Activated CD4-positive, alpha-beta memory T cell treated with anti-CD3 and anti-CD28 coated beads for 36 hours (primary cell): ENCODE results near the gene XYLT1. TPM values are rescaled to one million over a fixed set of nuclear protein-coding genes. Genes with fewer than 3 reads are reported as not detected.

Source experiments
- CTCF ChIA-PET: fragments of 350-600 bp; sonication (Branson Sonifier 250); formaldehyde crosslinking; loops from one replicate; lab custom pipeline; 2021; ENCODE audit warnings: antibody characterized with exemption, inconsistent platforms; lab: Charles Lee
- POLR2A ChIA-PET: fragments of 350-600 bp; sonication (Branson Sonifier 250); formaldehyde crosslinking; loops from one replicate; lab custom pipeline; 2021; ENCODE audit warnings: antibody characterized with exemption; lab: Charles Lee
- DNase-seq: peaks from one replicate; pipeline ENCODE4 v3.0.0-alpha.2; 2020
- H3K27ac Mint-ChIP-seq: one replicate; pipeline ENCODE4 v1.8.0; 2021; ENCODE audit warnings: mixed read lengths
- H3K27me3 Mint-ChIP-seq: one replicate; pipeline ENCODE4 v1.8.0; 2021; ENCODE audit warnings: mixed read lengths
- H3K36me3 Mint-ChIP-seq: one replicate; pipeline ENCODE4 v1.8.0; 2021; ENCODE audit warnings: mixed read lengths
- H3K4me1 Mint-ChIP-seq: one replicate; pipeline ENCODE4 v1.8.0; 2021; ENCODE audit warnings: low read depth, mixed read lengths
- H3K4me3 Mint-ChIP-seq: one replicate; pipeline ENCODE4 v1.8.0; 2021; ENCODE audit warnings: mild to moderate bottlenecking, mixed read lengths
- H3K9me3 Mint-ChIP-seq: one replicate; pipeline ENCODE4 v1.8.0; 2021; ENCODE audit warnings: mixed read lengths
- intact Hi-C: fragments of 100-400 bp; cut with micrococcal nuclease; formaldehyde crosslinking; loops from one replicate; pipeline ENCODE4 v1.15.1; 2023
- total RNA-seq, 2 experiments: library from RNA; stranded (reverse); gene quantifications; one replicate each; pipeline ENCODE4 v1.2.3, GENCODE V29; 2021

The XYLT1 gene
- total RNA-seq, 2 experiments from 2014 or later: 6.2 to 6.8 TPM

DNA sequence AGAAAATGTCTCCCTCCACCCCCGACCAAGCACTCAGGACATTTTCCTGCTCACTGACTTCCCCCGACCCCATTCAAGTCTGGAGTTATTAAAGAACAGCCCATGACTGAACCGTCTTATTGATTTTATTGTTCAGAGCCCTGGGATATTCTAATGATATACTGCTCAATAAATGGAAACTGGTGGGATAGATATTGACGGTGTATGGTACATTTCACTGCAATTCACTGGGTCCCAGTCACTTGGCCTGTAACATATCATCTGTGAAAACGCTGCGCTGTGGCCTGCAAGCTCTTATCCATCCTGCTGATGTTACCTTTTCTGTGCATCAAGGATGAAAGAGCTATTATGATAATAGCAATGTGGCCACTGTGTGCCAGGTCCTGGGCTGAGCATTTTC, 258.2 kb downstream of the XYLT1 start:
- H3K36me3 Mint-ChIP-seq: peaks cover 12% of the 10 kb centered on the region
- DNase-seq: no peak
- no peaks in the 10 kb centered on the region for H3K27me3 Mint-ChIP-seq
- H3K27ac Mint-ChIP-seq: no peak overlapping the region
- POLR2A ChIA-PET: no interaction called here
- CTCF ChIA-PET: interaction anchor here (0.7 to 1.0 kb wide), 2 partner anchors 90 to 207 kb away, joined by 3 read pairs; no protein-coding TSS in a partner anchor
- H3K9me3 Mint-ChIP-seq: peaks cover 11% of the 10 kb centered on the region
- H3K4me3 Mint-ChIP-seq: no peak overlapping the region
- H3K4me1 Mint-ChIP-seq: peaks cover 6% of the 10 kb centered on the region
- intact Hi-C loops: loop anchor here (5.0 to 10.0 kb wide), 2 partner anchors 152 to 260 kb away; partner anchors contain the start of gene XYLT1

GRCh38 chr16:17211797-17212196, 259.0 kb downstream of the XYLT1 start:
- intact Hi-C loops: loop anchor here (5.0 to 10.0 kb wide), 2 partner anchors 153 to 261 kb away; partner anchors contain the start of gene XYLT1
- H3K4me1 Mint-ChIP-seq: peaks cover 6% of the 10 kb centered on the region
- peaks cover 11% of the 10 kb centered on the region for H3K9me3 Mint-ChIP-seq
- no peak overlapping the region for H3K4me3 Mint-ChIP-seq
- peaks cover 12% of the 10 kb centered on the region for H3K36me3 Mint-ChIP-seq
- H3K27ac Mint-ChIP-seq: no peak overlapping the region
- H3K27me3 Mint-ChIP-seq: no peaks in the 10 kb centered on the region
- CTCF ChIA-PET: interaction anchor here (0.7 to 1.0 kb wide), 2 partner anchors 91 to 208 kb away, joined by 3 read pairs; no protein-coding TSS in a partner anchor
- POLR2A ChIA-PET: no interaction called here
- peak; percentile 43 for DNase-seq

DNA sequence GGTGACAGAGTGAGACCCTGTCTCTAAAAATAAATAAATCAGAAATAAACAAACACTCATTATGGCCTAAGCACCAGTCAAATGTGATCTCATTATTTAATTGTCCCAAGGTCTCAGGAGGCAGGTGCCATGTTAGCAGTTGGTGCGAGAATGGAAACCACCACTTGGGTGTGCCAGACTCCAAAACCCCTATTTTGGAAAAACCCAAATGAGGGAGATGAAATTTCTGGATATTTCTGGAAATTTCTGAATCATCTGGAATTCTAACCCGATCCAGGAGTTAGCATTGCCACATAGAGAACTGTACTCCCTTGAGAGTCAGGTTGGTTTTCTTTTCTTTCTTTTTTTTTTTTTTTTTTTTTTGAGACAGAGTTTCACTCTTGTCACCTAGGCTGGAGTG, 264.0 kb downstream of the XYLT1 start:
- Mint-ChIP-seq H3K36me3 (no peaks in the 10 kb centered on the region), H3K4me3 (no peak overlapping the region), H3K27ac (no peak overlapping the region), H3K27me3 (no peaks in the 10 kb centered on the region), H3K9me3 (no peaks in the 10 kb centered on the region), H3K4me1 (no peaks in the 10 kb centered on the region)
- intact Hi-C loops: no loop called here
- DNase-seq: no peak
- ChIA-PET POLR2A (no interaction called here), CTCF (no interaction called here)

DNA sequence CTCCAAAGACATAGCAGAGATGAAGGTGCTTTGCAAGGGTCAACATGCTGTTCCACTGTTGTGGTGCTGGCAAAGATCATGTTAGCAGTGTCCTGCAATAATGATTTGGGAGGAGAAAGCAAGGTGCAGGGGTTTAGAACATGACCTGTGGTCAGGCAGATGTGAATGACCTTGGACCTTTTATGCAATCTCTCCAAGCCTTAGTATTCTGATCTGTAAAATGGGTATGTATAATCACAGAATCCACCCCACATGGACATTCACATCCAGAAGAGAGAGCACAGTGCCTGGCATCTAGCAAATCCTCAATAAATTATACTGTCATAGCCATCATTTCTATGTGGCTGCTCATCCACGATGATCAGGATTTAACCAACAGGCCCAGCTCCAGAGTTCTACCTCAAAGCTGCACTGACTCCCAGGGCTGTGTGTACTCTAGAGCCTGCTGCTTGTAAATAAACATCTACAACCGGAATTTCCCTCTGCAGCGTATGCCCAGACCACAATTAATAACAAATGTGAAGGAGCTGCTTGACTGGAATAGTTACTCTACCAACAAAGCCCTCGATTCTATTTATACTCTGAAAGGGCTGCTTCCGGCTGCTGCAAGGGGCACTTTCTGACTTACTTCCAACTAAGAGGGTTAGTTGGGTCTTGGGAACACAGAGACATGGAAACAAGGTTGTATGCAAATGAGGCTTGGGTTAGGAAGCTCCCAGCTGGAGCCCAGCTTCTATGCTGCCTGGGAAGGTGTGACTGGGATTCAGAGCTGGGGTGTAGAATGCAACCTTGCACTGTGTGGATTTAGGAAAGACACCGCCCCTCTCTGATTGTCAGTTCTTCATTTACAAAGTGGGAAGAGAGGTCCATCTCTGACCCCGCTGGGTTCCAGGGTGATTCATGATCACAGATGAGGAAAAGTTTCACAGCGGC, 265.2 kb downstream of the XYLT1 start:
- CTCF ChIA-PET: interaction anchor here (1.4 to 1.7 kb wide), 2 partner anchors 11 to 12 kb away, joined by 4 to 5 read pairs; no protein-coding TSS in a partner anchor

GRCh38 chr16:17204644-17205043, 266.1 kb downstream of the XYLT1 start:
- Mint-ChIP-seq H3K36me3 (no peaks in the 10 kb centered on the region), H3K4me1 (no peaks in the 10 kb centered on the region), H3K27me3 (no peaks in the 10 kb centered on the region), H3K9me3 (no peaks in the 10 kb centered on the region), H3K4me3 (no peak overlapping the region), H3K27ac (no peak overlapping the region)
- CTCF ChIA-PET: interaction anchor here (1.4 to 1.7 kb wide), 2 partner anchors 10 to 11 kb away, joined by 4 to 5 read pairs; no protein-coding TSS in a partner anchor
- POLR2A ChIA-PET: no interaction called here
- intact Hi-C loops: no loop called here
- DNase-seq: no peak

More for the DNA sequence above, 265.2 kb downstream of the XYLT1 start:
- Mint-ChIP-seq H3K4me3 (no peak overlapping the region), H3K27ac (no peak overlapping the region), H3K9me3 (no peaks in the 10 kb centered on the region), H3K4me1 (no peaks in the 10 kb centered on the region), H3K36me3 (no peaks in the 10 kb centered on the region), H3K27me3 (no peaks in the 10 kb centered on the region)
- DNase-seq: no peak
- intact Hi-C loops: no loop called here
- POLR2A ChIA-PET: no interaction called here

GRCh38 chr16:17204206-17204605, 266.6 kb downstream of the XYLT1 start:
- DNase-seq: no peak
- intact Hi-C loops: no loop called here
- Mint-ChIP-seq H3K27me3 (no peaks in the 10 kb centered on the region), H3K27ac (no peak overlapping the region), H3K36me3 (peaks cover 3% of the 10 kb centered on the region), H3K4me3 (no peak overlapping the region), H3K9me3 (no peaks in the 10 kb centered on the region), H3K4me1 (no peaks in the 10 kb centered on the region)
- POLR2A ChIA-PET: no interaction called here
- CTCF ChIA-PET: interaction anchor here (1.4 kb wide), 1 partner anchor 10 kb away, joined by 5 read pairs; no protein-coding TSS in a partner anchor

DNA sequence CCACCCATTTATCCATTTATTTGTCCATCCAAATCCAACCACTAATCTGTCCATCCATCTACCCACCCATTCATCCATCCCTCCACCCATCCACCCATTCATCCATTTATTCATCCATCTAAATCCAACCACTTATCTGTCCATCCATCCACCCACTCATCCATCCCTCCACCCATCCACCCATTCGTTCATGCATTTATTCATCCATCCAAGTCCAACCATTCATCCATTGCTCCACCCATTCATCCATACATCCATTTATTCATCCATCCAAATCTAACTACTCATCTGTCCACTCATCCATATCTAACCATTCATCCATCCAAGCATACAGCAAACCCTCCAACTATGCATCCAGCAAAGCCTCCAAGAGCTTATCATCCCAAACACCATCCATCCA, 267.3 kb downstream of the XYLT1 start:
- Mint-ChIP-seq H3K4me1 (no peaks in the 10 kb centered on the region), H3K9me3 (no peaks in the 10 kb centered on the region), H3K4me3 (no peak overlapping the region), H3K36me3 (peaks cover 3% of the 10 kb centered on the region), H3K27ac (no peak overlapping the region), H3K27me3 (no peaks in the 10 kb centered on the region)
- intact Hi-C loops: no loop called here
- ChIA-PET POLR2A (no interaction called here), CTCF (no interaction called here)
- no peak for DNase-seq

- Mint-ChIP-seq H3K4me3 (no peak overlapping the region), H3K9me3 (no peaks in the 10 kb centered on the region), H3K27me3 (no peaks in the 10 kb centered on the region), H3K27ac (no peak overlapping the region), H3K4me1 (no peaks in the 10 kb centered on the region), H3K36me3 (peaks cover 8% of the 10 kb centered on the region)
- intact Hi-C loops: no loop called here
- CTCF ChIA-PET: no interaction called here
- DNase-seq: no peak
- POLR2A ChIA-PET: no interaction called here
These were observed 271.6 kb downstream of the XYLT1 start for GRCh38 chr16:17199135-17199534.

DNA sequence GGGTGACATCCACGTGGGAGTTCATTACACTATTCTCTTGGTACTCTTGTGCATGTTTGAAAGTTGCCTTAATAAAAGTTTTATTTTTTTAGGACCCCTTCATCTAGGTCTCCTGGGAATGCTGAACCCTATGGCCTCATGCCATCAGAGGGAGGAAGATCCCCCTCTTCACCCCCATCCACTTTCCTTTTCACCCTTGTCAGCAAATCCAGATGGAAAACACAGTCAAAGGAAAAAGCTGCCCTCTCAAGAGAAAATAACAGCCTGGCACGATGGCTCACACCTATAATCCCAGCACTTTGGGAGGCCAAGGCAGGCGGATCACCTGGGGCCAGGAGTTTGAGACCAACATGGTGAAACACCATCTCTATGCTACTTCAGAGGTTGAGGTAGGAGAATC, 274.2 kb downstream of the XYLT1 start:
- DNase-seq: no peak
- H3K36me3 Mint-ChIP-seq: peaks cover 11% of the 10 kb centered on the region
- H3K27ac Mint-ChIP-seq: no peak overlapping the region
- CTCF ChIA-PET: no interaction called here
- H3K4me3 Mint-ChIP-seq: no peak overlapping the region
- no peaks in the 10 kb centered on the region for H3K27me3 Mint-ChIP-seq
- POLR2A ChIA-PET: no interaction called here
- no peaks in the 10 kb centered on the region for H3K4me1 Mint-ChIP-seq
- intact Hi-C loops: no loop called here
- H3K9me3 Mint-ChIP-seq: no peaks in the 10 kb centered on the region

DNA sequence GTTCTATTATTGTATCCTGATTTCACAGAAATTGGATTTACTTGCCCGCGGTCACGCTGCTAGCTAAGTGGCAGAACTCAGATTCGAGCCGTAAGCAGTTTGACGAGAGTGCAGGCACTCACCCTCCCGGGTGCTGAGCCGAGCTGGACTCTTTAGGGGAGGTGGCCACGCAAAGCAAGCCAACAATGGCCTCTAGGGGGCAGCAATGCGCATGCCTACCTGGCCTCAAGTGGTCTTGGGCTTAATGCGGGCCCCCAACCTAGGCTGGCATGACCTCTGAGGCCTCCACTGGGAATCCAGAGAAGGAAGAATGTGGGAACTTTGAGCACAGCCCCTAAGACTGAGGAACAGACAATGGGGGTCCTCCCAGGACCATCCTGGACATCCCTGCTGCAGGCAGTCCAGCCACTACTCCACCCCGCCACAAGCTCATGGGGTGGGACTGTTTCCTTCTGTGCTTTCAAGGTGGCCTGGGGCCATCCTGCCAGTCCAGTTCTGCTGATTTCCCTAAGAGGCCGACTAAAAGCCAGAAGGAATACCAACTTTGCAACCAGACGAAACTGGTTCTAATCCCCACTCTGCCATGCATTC, 276.5 kb downstream of the XYLT1 start:
- H3K4me1 Mint-ChIP-seq: no peaks in the 10 kb centered on the region
- intact Hi-C loops: loop anchor here (5.0 kb wide), 1 partner anchor 273 kb away; no protein-coding TSS in a partner anchor
- peaks cover 16% of the 10 kb centered on the region for H3K36me3 Mint-ChIP-seq
- no peaks in the 10 kb centered on the region for H3K27me3 Mint-ChIP-seq
- POLR2A ChIA-PET: no interaction called here
- peak; percentile 69 for DNase-seq
- no peak overlapping the region for H3K4me3 Mint-ChIP-seq
- H3K9me3 Mint-ChIP-seq: no peaks in the 10 kb centered on the region
- no peak overlapping the region for H3K27ac Mint-ChIP-seq
- CTCF ChIA-PET: interaction anchor here (0.6 to 2.2 kb wide), 18 partner anchors 10 to 385 kb away, joined by 3 to 24 read pairs (median 4); no protein-coding TSS in a partner anchor

DNA sequence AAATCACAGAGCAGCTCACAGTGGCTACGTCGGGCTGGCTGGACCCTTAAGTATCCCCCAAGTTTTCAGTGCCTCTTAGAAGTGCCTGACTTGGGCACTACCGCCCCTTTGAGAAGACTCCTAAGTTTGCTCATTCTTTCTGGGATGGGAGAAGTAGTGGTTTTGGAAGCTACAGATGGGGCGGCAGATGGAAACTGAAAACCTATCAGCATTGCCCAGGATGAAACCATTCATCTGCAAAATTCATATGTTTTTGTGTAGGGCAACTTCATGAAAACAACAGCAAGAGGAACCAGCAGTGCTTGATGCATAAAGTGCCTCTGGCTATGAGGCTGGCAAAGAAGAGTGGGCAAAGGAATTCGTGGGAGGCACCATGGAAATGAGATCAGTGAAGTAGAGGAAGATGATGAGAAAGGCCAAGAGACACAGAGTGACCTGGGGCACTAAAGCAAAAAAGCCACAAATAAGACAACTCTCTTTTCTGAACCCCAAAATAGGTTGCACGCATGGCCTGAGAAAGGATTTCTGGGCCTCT, 277.1 kb downstream of the XYLT1 start:
- Mint-ChIP-seq H3K4me3 (no peak overlapping the region), H3K4me1 (no peaks in the 10 kb centered on the region), H3K36me3 (peaks cover 16% of the 10 kb centered on the region), H3K27ac (no peak overlapping the region), H3K9me3 (no peaks in the 10 kb centered on the region), H3K27me3 (no peaks in the 10 kb centered on the region)
- intact Hi-C loops: loop anchor here (5.0 kb wide), 1 partner anchor 274 kb away; no protein-coding TSS in a partner anchor
- ChIA-PET POLR2A (no interaction called here), CTCF (interaction anchor here (0.6 to 2.2 kb wide), 15 partner anchors 11 to 386 kb away, joined by 3 to 24 read pairs (median 4); no protein-coding TSS in a partner anchor)
- DNase-seq: no peak

- ChIA-PET CTCF (no interaction called here), POLR2A (no interaction called here)
- H3K4me3 Mint-ChIP-seq: no peak overlapping the region
- H3K4me1 Mint-ChIP-seq: no peaks in the 10 kb centered on the region
- H3K36me3 Mint-ChIP-seq: no peaks in the 10 kb centered on the region
- H3K9me3 Mint-ChIP-seq: no peaks in the 10 kb centered on the region
- intact Hi-C loops: no loop called here
- no peak overlapping the region for H3K27ac Mint-ChIP-seq
- no peaks in the 10 kb centered on the region for H3K27me3 Mint-ChIP-seq
- no peak for DNase-seq
These were observed 286.7 kb downstream of the XYLT1 start for GRCh38 chr16:17184026-17184425.
